Measurements from ENCODE around the gene LIMS1.

GRCh38 chr2:108586631-108587030, 52.4 kb downstream of the LIMS1 start:
- TF ChIP-seq CTCF (IDR thresholded peaks at IDR 0.05 in 8 of 11, conservative IDR thresholded peaks at IDR 0.05 in 3 of 11) (no peak), POLR2AphosphoS5 (IDR thresholded peaks at IDR 0.05) (no peak)
